HepG2 (cell line): ENCODE data around the gene IZUMO4. TPM values are rescaled to one million over a fixed set of nuclear protein-coding genes. Genes with fewer than 3 reads are reported as not detected.

Source experiments
- CBFB ChIP-seq: sonication (generic); formaldehyde crosslinking; IDR thresholded peaks from 2 replicates; pipeline ENCODE4 v1.4.0; 2020; ENCODE audit warnings: missing genetic modification reagents
- JUND ChIP-seq: sonication (generic); formaldehyde crosslinking; IDR thresholded peaks from 2 replicates; pipeline ENCODE4 v1.8.0; 2022; ENCODE audit warnings: mild to moderate bottlenecking, missing genetic modification reagents
- SP2 ChIP-seq: sonication (generic); formaldehyde crosslinking; IDR thresholded peaks from 2 replicates; pipeline ENCODE4 v1.5.1; 2020; ENCODE audit warnings: mild to moderate bottlenecking, missing genetic modification reagents
- ZNF235 ChIP-seq: sonication (generic); formaldehyde crosslinking; IDR thresholded peaks from 2 replicates; pipeline ENCODE4 v1.8.1; 2023; ENCODE audit warnings: mild to moderate bottlenecking, missing genetic modification reagents, borderline replicate concordance
- ZNF264 ChIP-seq: sonication (generic); formaldehyde crosslinking; IDR thresholded peaks from 2 replicates; pipeline ENCODE4 v1.4.0; 2020; ENCODE audit warnings: missing genetic modification reagents
- ZNF557 ChIP-seq: sonication (generic); formaldehyde crosslinking; IDR thresholded peaks from 2 replicates; pipeline ENCODE4 v1.4.0; 2020; ENCODE audit warnings: missing genetic modification reagents
- polyA plus RNA-seq, 8 experiments: library from polyadenylated mRNA; depleted of rRNA in 3 of 8; stranded (reverse) in 7 of 8; unstranded in 1 of 8; fragments of >200 nt; fragmentation: Illumina TruSeq in 4 of 8; extraction: Trizol in 4 of 8; gene quantifications; 2 replicates each; pipeline versions ENCODE4 v1.2.1 to v1.2.3, GENCODE V29; 2011 to 2016; ENCODE audit warnings: low read depth in 4 of 8, missing spikeins in 1 of 8, mixed read lengths in 1 of 8; ENCODE audit not compliant: insufficient read depth in 1 of 8
- total RNA-seq, 5 experiments: library from RNA; depleted of rRNA; stranded (reverse); fragments of >200 nt; fragmentation: Illumina TruSeq; extraction: Trizol; gene quantifications; 2 replicates each; pipeline ENCODE4 v1.2.3, GENCODE V29; 2016; ENCODE audit warnings: low read depth in 1 of 5
- TF ChIP-seq, protein P1 (sequence below): sonication (generic); formaldehyde crosslinking; IDR thresholded peaks from 2 replicates; pipeline ENCODE4 v1.9.0; 2021; ENCODE audit warnings: missing genetic modification reagents, borderline replicate concordance
- TF ChIP-seq, protein P2 (sequence below): IDR thresholded peaks from 2 replicates; pipeline ENCODE4 v1.6.1; 2018; ENCODE audit warnings: missing genetic modification reagents, mild to moderate bottlenecking, missing compliant biosample characterization
- TF ChIP-seq, protein P3 (sequence below): sonication (generic); formaldehyde crosslinking; IDR thresholded peaks from 2 replicates; pipeline ENCODE4 v1.8.1; 2023; ENCODE audit warnings: missing genetic modification reagents, mild to moderate bottlenecking, borderline replicate concordance
- TF ChIP-seq, protein P4 (sequence below), 2 experiments: sonication (generic) in 1 of 2; formaldehyde crosslinking in 1 of 2; IDR thresholded peaks; 2 replicates each; pipeline versions ENCODE4 v1.4.0 to v1.6.1; 2016 to 2020; ENCODE audit warnings: borderline replicate concordance in 1 of 2, low read depth in 1 of 2, mild to moderate bottlenecking in 1 of 2, missing genetic modification reagents in 1 of 2
- TF ChIP-seq, protein P5 (sequence below): sonication (generic); formaldehyde crosslinking; IDR thresholded peaks from 2 replicates; pipeline ENCODE4 v1.4.0; 2020; ENCODE audit warnings: missing genetic modification reagents
- TF ChIP-seq, protein P6 (sequence below): sonication (generic); formaldehyde crosslinking; IDR thresholded peaks from 2 replicates; pipeline ENCODE4 v1.4.0; 2020; ENCODE audit warnings: mild to moderate bottlenecking, missing genetic modification reagents
- TF ChIP-seq, protein P7 (sequence below): sonication (generic); formaldehyde crosslinking; IDR thresholded peaks from 2 replicates; pipeline ENCODE4 v1.4.0; 2020; ENCODE audit warnings: missing genetic modification reagents

IZUMO4 gene
- total and polyA plus RNA-seq, 2 of the 13 experiments (the other 11 are each of a cell fraction or from before 2014, with no cell fraction given) = 0.77 to 3.9 TPM

DNA sequence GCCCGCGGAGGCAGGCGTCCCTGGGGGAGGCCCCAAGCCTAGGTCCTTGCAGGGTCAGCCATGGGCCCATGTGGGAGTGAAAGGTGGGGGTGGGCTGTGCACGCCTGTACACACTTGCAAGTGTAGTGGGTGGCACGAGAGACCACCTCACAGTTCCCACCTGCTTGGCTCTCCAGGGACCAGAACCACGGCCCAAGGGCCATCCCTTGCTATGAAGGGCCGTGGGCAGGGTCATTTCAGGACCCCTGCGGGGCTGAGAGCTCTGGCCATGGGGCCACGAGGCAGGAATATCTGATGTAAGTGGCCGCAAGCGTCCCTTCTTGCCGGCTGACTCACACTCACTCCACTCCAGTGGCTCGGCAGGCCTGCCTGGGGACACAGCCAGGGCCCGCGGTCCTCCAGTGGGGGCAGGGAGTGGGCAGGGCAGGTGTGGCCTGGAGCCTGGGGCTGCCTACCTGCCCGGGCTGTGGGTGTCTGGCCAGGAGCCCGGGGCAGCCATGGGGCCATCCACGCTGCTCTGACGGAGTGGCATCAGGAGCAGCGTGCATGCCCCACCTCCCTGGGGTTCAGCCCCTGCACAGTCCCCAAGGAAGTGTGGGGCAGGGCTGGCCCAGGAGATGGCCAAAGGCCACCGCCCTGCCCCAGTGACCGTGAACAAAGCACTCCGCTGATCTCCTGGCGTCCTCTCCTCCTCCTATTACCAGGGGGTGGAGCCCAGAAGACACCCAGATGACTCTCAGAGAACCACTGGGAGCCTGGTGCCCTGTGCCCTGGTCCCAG is 37.1 kb upstream of the IZUMO4 start (continued):
- TF ChIP-seq, protein P1, sequence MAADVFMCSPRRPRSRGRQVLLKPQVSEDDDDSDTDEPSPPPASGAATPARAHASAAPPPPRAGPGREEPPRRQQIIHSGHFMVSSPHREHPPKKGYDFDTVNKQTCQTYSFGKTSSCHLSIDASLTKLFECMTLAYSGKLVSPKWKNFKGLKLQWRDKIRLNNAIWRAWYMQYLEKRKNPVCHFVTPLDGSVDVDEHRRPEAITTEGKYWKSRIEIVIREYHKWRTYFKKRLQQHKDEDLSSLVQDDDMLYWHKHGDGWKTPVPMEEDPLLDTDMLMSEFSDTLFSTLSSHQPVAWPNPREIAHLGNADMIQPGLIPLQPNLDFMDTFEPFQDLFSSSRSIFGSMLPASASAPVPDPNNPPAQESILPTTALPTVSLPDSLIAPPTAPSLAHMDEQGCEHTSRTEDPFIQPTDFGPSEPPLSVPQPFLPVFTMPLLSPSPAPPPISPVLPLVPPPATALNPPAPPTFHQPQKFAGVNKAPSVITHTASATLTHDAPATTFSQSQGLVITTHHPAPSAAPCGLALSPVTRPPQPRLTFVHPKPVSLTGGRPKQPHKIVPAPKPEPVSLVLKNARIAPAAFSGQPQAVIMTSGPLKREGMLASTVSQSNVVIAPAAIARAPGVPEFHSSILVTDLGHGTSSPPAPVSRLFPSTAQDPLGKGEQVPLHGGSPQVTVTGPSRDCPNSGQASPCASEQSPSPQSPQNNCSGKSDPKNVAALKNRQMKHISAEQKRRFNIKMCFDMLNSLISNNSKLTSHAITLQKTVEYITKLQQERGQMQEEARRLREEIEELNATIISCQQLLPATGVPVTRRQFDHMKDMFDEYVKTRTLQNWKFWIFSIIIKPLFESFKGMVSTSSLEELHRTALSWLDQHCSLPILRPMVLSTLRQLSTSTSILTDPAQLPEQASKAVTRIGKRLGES (CRISPR knock-in tag) = no peak
- TF ChIP-seq, protein P2, sequence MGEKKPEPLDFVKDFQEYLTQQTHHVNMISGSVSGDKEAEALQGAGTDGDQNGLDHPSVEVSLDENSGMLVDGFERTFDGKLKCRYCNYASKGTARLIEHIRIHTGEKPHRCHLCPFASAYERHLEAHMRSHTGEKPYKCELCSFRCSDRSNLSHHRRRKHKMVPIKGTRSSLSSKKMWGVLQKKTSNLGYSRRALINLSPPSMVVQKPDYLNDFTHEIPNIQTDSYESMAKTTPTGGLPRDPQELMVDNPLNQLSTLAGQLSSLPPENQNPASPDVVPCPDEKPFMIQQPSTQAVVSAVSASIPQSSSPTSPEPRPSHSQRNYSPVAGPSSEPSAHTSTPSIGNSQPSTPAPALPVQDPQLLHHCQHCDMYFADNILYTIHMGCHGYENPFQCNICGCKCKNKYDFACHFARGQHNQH (CRISPR knock-in tag) = peak; percentile 82; the same call in 1 of the 2 replicates
- TF ChIP-seq, protein P3, sequence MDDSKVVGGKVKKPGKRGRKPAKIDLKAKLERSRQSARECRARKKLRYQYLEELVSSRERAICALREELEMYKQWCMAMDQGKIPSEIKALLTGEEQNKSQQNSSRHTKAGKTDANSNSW (CRISPR knock-in tag) = no peak
- TF ChIP-seq, protein P4, sequence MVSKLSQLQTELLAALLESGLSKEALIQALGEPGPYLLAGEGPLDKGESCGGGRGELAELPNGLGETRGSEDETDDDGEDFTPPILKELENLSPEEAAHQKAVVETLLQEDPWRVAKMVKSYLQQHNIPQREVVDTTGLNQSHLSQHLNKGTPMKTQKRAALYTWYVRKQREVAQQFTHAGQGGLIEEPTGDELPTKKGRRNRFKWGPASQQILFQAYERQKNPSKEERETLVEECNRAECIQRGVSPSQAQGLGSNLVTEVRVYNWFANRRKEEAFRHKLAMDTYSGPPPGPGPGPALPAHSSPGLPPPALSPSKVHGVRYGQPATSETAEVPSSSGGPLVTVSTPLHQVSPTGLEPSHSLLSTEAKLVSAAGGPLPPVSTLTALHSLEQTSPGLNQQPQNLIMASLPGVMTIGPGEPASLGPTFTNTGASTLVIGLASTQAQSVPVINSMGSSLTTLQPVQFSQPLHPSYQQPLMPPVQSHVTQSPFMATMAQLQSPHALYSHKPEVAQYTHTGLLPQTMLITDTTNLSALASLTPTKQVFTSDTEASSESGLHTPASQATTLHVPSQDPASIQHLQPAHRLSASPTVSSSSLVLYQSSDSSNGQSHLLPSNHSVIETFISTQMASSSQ (IDR thresholded peaks at IDR 0.05; ENCODE audit: low read depth) = no peak; the same call in 1 of the 2 replicates
- TF ChIP-seq, protein P4 (CRISPR knock-in tag; IDR thresholded peaks at IDR 0.05; ENCODE audit: borderline replicate concordance) = peak; percentile 65; the same call in 1 of the 2 replicates
- TF ChIP-seq, protein P5, sequence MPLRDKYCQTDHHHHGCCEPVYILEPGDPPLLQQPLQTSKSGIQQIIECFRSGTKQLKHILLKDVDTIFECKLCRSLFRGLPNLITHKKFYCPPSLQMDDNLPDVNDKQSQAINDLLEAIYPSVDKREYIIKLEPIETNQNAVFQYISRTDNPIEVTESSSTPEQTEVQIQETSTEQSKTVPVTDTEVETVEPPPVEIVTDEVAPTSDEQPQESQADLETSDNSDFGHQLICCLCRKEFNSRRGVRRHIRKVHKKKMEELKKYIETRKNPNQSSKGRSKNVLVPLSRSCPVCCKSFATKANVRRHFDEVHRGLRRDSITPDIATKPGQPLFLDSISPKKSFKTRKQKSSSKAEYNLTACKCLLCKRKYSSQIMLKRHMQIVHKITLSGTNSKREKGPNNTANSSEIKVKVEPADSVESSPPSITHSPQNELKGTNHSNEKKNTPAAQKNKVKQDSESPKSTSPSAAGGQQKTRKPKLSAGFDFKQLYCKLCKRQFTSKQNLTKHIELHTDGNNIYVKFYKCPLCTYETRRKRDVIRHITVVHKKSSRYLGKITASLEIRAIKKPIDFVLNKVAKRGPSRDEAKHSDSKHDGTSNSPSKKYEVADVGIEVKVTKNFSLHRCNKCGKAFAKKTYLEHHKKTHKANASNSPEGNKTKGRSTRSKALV = no peak
- 0 out of 2 replicates have a peak, but pooled peaks have one; percentile 13 for TF ChIP-seq SP2 (CRISPR knock-in tag)
- TF ChIP-seq, protein P6, sequence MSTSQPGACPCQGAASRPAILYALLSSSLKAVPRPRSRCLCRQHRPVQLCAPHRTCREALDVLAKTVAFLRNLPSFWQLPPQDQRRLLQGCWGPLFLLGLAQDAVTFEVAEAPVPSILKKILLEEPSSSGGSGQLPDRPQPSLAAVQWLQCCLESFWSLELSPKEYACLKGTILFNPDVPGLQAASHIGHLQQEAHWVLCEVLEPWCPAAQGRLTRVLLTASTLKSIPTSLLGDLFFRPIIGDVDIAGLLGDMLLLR (CRISPR knock-in tag) = peak; percentile 81
- 0 out of 2 replicates have a peak, but pooled peaks have one; percentile 62 for TF ChIP-seq ZNF235 (CRISPR knock-in tag)
- peak; percentile 45; the same call in 1 of the 2 replicates for TF ChIP-seq JUND (CRISPR knock-in tag)
- 0 out of 2 replicates have a peak, but pooled peaks have one; percentile 56 for TF ChIP-seq ZNF557 (CRISPR knock-in tag)
- 0 out of 2 replicates have a peak, but pooled peaks have one; percentile 38 for TF ChIP-seq CBFB (CRISPR knock-in tag)
- peak; percentile 93 for TF ChIP-seq ZNF264 (CRISPR knock-in tag)
- TF ChIP-seq, protein P7, sequence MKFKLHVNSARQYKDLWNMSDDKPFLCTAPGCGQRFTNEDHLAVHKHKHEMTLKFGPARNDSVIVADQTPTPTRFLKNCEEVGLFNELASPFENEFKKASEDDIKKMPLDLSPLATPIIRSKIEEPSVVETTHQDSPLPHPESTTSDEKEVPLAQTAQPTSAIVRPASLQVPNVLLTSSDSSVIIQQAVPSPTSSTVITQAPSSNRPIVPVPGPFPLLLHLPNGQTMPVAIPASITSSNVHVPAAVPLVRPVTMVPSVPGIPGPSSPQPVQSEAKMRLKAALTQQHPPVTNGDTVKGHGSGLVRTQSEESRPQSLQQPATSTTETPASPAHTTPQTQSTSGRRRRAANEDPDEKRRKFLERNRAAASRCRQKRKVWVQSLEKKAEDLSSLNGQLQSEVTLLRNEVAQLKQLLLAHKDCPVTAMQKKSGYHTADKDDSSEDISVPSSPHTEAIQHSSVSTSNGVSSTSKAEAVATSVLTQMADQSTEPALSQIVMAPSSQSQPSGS (CRISPR knock-in tag) = peak; percentile 11; the same call in 1 of the 2 replicates
